UCSD-AML1 (cell line): ENCODE results near the gene SAMD14.

Source experiments
- DNase-seq: peaks from one replicate; lab custom pipeline; 2025; ENCODE audit not compliant: unreplicated experiment; lab: John Stamatoyannopoulos, UW

SAMD14 gene

DNA sequence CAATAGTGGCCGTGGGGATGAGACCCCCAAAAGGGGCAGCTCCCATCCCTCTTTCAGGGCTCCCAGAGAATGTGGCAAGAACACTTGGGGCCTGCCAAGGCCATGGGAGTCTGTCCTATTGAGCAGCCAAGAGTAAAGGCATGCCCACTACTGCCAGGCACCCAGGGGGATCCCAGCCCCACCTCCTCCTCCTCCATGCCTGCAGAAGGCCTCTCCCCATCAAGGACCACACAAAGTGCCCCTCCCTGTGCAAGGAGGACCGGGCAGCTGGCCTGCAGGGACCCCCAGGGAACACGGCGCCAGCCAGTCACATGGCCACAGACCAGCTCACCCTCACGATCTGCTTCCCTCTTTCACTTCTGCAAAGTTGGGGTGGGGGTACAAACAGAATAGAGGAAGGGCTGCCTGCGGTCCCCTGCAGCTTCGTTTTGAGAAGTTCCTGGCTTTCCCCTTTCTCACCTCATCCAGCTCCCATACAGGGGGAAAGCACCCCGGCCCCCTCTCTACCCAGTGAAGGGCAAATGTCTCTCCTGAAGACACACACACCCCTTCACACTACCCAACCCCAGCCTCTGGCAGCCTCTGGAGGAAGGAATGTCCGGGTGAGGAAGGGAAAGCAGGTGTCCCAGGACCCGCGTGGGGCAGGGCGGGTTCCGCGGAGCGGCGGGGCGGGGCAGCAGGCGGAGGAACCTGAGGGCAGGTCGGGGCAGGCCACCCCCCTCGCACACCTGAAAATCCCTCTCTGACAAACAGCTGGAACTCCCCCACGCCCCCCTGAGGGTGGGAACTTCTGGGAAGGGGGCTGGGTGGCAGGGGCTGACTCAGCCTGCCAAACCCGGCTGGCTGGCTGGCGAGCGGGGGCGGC lies 18.5 kb upstream of the SAMD14 start:
- peak; percentile 48 for DNase-seq

GRCh38 chr17:50147841-50148225 lies 17.9 kb upstream of the SAMD14 start:
- no peak for DNase-seq

DNA sequence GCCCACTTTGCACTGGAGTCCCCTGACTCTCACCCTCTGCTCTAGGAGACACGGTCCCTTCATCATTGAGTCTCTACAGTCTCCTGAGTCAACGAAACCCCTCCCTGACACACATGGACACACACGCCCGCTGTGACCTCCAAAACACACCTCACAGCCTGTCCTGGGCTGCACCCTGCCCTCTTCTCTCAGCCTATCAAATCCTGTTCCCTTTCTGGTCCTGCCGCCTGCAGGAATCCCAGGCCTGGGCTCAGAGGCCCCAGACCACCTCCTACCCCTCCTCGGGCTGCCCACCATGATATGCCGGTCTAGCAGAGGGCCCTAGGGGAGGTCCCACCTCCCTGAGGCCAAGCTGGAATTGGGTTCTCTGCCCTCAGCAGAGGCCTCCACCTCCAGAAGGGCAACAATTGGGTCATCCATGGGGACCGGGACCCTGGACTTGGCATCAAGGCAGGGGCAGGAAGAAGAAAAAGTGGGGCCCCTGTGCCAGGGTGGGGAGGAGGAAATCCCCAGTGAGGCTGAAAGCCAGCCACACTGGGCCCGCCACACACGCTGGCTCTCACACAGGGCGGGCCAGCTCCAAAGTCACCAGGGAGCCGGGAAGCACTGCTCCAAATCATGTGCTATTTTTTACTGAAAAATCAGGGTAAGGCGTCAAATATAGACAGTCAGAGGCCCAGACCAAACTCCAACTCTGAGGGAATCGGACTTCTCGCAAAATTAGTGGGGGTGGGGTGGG lies 17.1 kb upstream of the SAMD14 start:
- DNase-seq = no peak

- no peak for DNase-seq
Measured at GRCh38 chr17:50146230-50146926, 16.4 kb upstream of the SAMD14 start.

DNA sequence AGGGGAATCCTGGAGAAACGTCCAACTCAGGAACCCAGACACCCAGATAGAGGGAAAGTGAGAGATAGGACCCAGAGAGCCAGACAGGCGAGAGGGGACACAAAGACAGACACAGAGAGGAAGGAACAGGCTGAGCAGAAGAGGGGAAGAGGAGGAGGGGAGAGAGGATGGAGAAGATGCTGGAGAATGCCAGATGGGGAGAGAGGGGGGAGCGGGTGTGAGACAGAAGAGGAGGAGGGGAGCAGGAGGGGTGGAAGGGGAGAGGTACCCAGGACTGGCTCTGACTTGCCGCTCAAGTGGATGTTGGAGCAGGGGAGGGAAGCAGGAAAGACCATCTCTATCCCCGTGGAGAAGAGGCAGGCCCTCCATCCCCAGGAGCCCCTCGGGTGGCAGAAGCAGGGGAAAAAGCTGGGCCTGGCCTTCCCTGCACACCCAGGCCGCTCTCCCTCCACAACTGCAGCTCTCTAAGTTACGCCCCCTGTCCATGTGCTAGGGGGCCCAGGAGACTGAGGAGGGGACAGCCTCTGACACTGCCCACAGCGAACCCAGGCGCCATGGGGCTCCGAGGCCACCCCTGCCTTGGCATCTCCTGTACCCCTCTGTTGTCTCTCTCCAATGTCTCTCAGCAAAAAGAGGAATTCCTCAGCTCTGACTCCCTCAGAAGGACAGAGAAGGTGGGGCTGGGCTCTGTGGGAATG lies 15.7 kb upstream of the SAMD14 start:
- DNase-seq = no peak

DNA sequence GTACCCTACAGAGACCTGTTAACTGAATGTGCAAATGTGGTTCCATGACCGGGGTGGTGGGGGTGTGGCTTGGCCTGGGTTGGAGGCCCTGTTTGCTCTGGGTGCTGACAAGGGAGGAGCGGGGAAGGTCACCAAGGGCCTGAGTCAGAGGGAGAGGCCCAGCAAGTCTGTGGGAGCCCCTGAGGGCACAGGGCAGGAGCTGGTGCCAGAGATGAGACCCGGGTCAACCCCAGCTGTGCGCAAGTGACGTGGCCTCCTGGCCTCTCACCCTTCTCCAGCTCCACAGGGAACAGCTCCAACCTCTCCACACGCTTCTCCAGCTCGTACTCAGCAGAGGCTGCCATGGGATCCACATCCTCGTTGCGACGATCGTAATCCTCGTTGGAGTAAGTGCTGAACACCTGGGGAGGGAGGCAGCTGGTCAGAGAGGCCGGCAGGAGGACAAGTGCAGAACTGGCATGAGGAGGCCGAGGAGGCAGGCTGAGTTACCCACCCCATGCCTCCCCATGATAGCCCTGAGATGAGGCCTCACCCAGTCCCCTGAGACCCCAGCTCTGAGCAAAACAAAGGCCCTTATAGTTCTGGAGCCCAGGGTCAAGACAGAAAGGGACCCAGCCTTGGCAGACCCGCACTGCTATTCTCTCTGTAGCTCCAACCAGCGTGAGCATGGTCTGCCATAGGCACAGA lies 15.0 kb upstream of the SAMD14 start:
- DNase-seq = no peak

DNA sequence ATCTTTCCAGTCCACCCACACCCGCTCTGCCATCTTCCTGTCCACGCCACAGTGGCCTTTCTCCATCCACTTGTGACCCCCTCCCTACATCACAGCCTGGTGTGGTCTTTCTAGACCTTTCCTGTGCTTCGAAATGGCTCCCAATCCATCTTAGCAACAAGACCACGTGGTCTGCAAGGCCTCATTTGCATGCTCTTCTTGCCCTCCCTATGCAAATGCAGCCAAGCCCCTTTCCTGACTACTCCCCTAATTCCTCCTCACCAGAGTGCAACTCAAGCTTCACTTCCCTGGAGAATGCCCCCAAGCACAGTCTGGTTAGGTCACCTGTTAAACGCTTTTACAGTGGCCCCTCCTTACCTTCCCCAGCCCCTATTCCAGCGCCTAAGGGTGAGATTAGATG lies 14.4 kb upstream of the SAMD14 start:
- no peak for DNase-seq

GRCh38 chr17:50143461-50144176 lies 13.7 kb upstream of the SAMD14 start:
- DNase-seq = no peak

GRCh38 chr17:50141745-50142110 lies 11.8 kb upstream of the SAMD14 start:
- DNase-seq = no peak

GRCh38 chr17:50141026-50141744 lies 11.2 kb upstream of the SAMD14 start:
- no peak for DNase-seq

- DNase-seq = peak; percentile 85
Measured at GRCh38 chr17:50139950-50140885, 10.3 kb upstream of the SAMD14 start.

DNA sequence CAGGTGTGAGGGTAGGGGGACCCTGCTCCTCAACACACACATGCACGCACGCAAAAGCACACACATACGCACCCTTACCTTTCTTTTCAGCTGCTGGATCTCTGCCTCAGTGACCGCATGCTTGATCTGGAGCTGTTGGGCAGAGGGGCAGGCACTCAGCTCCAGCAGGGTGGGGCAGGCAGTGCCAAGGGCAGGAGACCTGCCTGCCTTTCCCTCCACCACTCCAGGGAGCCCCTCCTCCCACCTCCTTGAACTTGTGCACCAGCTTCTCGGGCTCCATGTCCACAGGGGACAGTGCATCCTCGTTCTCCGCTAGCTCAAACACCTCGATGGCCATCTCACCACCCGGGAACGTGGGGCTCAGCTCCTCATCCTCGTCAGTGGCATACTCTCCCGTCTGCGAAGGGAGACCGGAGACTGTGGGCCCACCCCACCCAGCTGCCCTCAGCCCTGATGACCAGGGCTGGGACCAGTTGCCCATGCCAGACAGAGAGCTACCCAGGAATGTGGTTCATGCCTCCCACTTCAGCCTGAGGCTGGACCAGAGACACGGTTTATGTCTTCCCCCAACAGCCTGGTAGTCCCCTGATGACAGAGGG lies 9.3 kb upstream of the SAMD14 start:
- no peak for DNase-seq

DNA sequence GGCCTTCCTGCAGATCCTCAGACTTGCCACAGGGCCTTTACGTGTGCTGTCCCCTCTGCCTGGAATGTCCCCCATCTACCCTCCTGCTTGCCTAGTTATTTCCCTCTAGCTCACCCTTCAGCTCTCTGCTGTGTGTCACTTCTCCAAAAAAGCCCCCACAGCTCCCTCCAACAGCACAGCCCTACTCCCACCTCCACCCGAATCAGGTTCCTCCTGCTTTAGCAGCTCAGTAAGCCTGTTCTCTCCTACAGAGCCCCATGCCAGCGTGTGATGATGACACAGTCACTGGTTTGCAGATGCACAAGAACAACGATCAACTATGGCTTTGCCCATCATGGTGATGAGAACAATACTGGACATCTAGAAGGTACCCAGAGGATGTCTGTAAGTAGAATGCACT lies 7.1 kb upstream of the SAMD14 start:
- no peak for DNase-seq

GRCh38 chr17:50136096-50136687 lies 6.2 kb upstream of the SAMD14 start:
- no peak for DNase-seq

DNA sequence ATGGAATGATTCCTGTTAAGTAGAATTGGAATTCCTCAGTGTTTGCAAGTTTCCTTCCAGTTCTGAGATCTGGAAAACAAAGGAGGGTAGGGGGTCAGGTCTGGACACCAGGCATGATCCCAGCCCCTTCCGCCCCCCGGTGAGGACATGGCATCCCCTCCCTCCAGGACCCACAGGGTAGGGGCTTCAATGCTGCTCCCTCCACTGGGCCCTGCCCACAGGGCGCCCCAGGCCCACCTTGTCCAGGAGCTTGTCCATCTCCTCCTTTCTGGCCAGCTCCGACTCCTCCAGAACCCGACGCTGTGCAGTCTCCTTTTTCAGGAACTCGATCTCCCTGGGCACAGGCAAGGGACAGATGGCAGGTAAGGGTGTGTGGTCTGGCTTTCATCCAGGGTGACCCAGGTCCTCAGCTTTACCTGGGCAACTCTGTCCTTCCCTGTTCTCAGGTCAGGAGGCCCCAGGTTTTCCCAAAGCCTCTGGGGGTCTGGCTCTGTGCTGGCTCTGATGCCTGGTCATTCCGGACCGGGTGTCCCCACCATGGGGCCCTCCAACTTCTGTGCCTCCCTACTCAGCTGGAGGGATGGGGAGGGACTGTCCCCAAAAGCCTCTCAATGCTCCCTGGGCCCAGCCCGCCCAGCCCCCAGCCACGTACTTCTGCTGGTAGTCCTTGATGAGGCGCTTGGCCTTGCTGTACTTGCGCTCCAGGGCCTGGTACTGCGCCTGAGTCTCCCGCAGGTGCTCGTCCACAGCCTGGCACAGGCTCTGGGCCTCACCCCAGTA lies 5.5 kb upstream of the SAMD14 start:
- DNase-seq = no peak

- DNase-seq = no peak
Measured at GRCh38 chr17:50134206-50135110, 4.5 kb upstream of the SAMD14 start.
